ENCODE results near the gene MIDN.

The MIDN gene

GRCh38 chr19:1220976-1221903, 27.1 kb upstream of the MIDN start:
- DNase-seq (ENCODE audit: low spot score), result no peak

GRCh38 chr19:1221904-1222255, 26.5 kb upstream of the MIDN start:
- no peak for DNase-seq (ENCODE audit: low spot score)

- DNase-seq (ENCODE audit: low spot score), result no peak
Observed at GRCh38 chr19:1222394-1222793, 26.0 kb upstream of the MIDN start.

- peak; percentile 48 for DNase-seq (ENCODE audit: low spot score)
Observed at GRCh38 chr19:1223018-1223855, 25.1 kb upstream of the MIDN start.

- no peak for DNase-seq (ENCODE audit: low spot score)
Observed at GRCh38 chr19:1224047-1224825, 24.1 kb upstream of the MIDN start.

- no peak for DNase-seq (ENCODE audit: low spot score)
Observed at GRCh38 chr19:1224847-1225246, 23.5 kb upstream of the MIDN start.

GRCh38 chr19:1225440-1226226, 22.8 kb upstream of the MIDN start:
- no peak for DNase-seq (ENCODE audit: low spot score)

- no peak for DNase-seq (ENCODE audit: low spot score)
Observed at GRCh38 chr19:1226227-1226518, 22.2 kb upstream of the MIDN start.

GRCh38 chr19:1226522-1227303, 21.7 kb upstream of the MIDN start:
- no peak for DNase-seq (ENCODE audit: low spot score)

- DNase-seq (ENCODE audit: low spot score), result no peak
Observed at GRCh38 chr19:1227304-1228054, 20.9 kb upstream of the MIDN start.

GRCh38 chr19:1228161-1228957, 20.0 kb upstream of the MIDN start:
- no peak for DNase-seq (ENCODE audit: low spot score)

GRCh38 chr19:1229056-1229923, 19.1 kb upstream of the MIDN start:
- DNase-seq (ENCODE audit: low spot score), result no peak

GRCh38 chr19:1229924-1230782, 18.2 kb upstream of the MIDN start:
- no peak for DNase-seq (ENCODE audit: low spot score)

GRCh38 chr19:1230783-1231489, 17.4 kb upstream of the MIDN start:
- no peak for DNase-seq (ENCODE audit: low spot score)

GRCh38 chr19:1231729-1232637, 16.4 kb upstream of the MIDN start:
- no peak for DNase-seq (ENCODE audit: low spot score)

- DNase-seq (ENCODE audit: low spot score), result peak; percentile 30
Observed at GRCh38 chr19:1232652-1233072, 15.7 kb upstream of the MIDN start.

Measured in hematopoietic multipotent progenitor cell treated with erythropoietin and hydrocortisone succinate and interleukin-3 and kit ligand, for 15 days (in vitro differentiated cells).